ENCODE results near the gene FXYD2. TPM values are rescaled to one million over a fixed set of nuclear protein-coding genes. Genes with fewer than 3 reads are reported as not detected.

The FXYD2 gene
- total and polyA plus RNA-seq, 2 donors (not counting 3 experiments of a cell fraction or from before 2014, with no cell fraction given) = 0.99 to 1.8 TPM

GRCh38 chr11:117826832-117827231 lies 2.3 kb upstream of the FXYD2 start:
- POLR2A ChIA-PET = no interaction called here

More at GRCh38 chr11:117826832-117827231, 2.3 kb upstream of the FXYD2 start:
- H3K4me2 ChIP-seq (ENCODE audit: insufficient read depth, low read length) = no peak overlapping the region
- no peak overlapping the region for H3K27ac ChIP-seq (ENCODE audit: insufficient read depth, low read depth, low read length)
- H3K36me3 ChIP-seq (ENCODE audit: control insufficient read depth in 2 of 2, extremely low read depth in 1 of 2, insufficient read depth in 2 of 2, low read length in 2 of 2) = no peaks in the 10 kb centered on the region
- no peak for FAIRE-seq
- dilution Hi-C loops (cut with MboI; ENCODE audit: extremely low pct_ligation_motif_present, low sequenced_read_pairs) (no loop called here), intact Hi-C loops (cut with micrococcal nuclease) (no loop called here)
- no peak for DNase-seq (ENCODE audit: low read depth, low spot score)
- H3K4me1 ChIP-seq (ENCODE audit: control insufficient read depth, extremely low read depth, insufficient read depth, low read length) = peaks cover 36% of the 10 kb centered on the region
- H4K20me1 ChIP-seq (replicated peaks; ENCODE audit: control insufficient read depth, extremely low read depth, insufficient read depth, low read length) = no peaks in the 10 kb centered on the region
- H3K4me3 ChIP-seq (replicated peaks in 1 of 3; ENCODE audit: insufficient read depth in 1 of 3, low read depth in 1 of 3, low read length in 3 of 3) = no peak overlapping the region
- H3K79me2 ChIP-seq (ENCODE audit: control insufficient read depth, insufficient read depth, low read length) = no peaks in the 10 kb centered on the region
- no peak overlapping the region for H2AFZ ChIP-seq (ENCODE audit: low read depth, low read length)
- TF ChIP-seq EZH2 (IDR thresholded peaks at IDR 0.05; ENCODE audit: borderline replicate concordance, low read depth, low read length, severe bottlenecking) (no peak), FOS (IDR thresholded peaks at IDR 0.05; ENCODE audit: borderline replicate concordance, insufficient read depth, low read length) (no peak), CTCF (IDR thresholded peaks at IDR 0.05; ENCODE audit: extremely low read depth in 1 of 2, insufficient read depth in 1 of 2, low read depth in 1 of 2, low read length in 2 of 2) (no peak), POLR2AphosphoS5 (IDR thresholded peaks at IDR 0.05; ENCODE audit: insufficient read depth, low read depth, low read length) (no peak), POLR2A (IDR thresholded peaks at IDR 0.05; ENCODE audit: low read depth, low read length) (no peak), GATA2 (IDR thresholded peaks at IDR 0.05; ENCODE audit: insufficient read depth, insufficient read length, low read depth, low read length) (no peak), MAX (IDR thresholded peaks at IDR 0.05; ENCODE audit: insufficient read depth, insufficient read length) (no peak), JUN (IDR thresholded peaks at IDR 0.05; ENCODE audit: borderline replicate concordance, insufficient read depth, insufficient read length, low read depth) (no peak), MYC (IDR thresholded peaks at IDR 0.05; ENCODE audit: low read depth, low read length) (no peak)
- no TSS peak for BruUV-seq (replicated peaks)
- no peaks in the 10 kb centered on the region for H3K27me3 ChIP-seq (ENCODE audit: control insufficient read depth in 2 of 2, insufficient read depth in 2 of 2, low read length in 2 of 2)
- CTCF ChIA-PET = interaction anchor here (1.1 to 3.7 kb wide), 4 partner anchors 9 to 120 kb away, joined by 5 to 34 read pairs (median 6); no protein-coding TSS in a partner anchor
- H3K9me1 ChIP-seq (replicated peaks; ENCODE audit: control insufficient read depth, extremely low read depth, insufficient read depth, low read length) = no peaks in the 10 kb centered on the region
- H3K9ac ChIP-seq (replicated peaks; ENCODE audit: extremely low read depth, insufficient read depth, low read length) = no peak overlapping the region
- H3K9me3 ChIP-seq (replicated peaks; ENCODE audit: control insufficient read depth, insufficient read depth, low read length) = no peaks in the 10 kb centered on the region

All from endothelial cell of umbilical vein (primary cell).